Neural progenitor cell (in vitro differentiated cells): ENCODE measurements around the gene EDC3. TPM values are rescaled to one million over a fixed set of nuclear protein-coding genes. Genes with fewer than 3 reads are reported as not detected.

Experiments used
- DNase-seq: peaks from one replicate; pipeline ENCODE4 v3.0.0-alpha.2; 2016; ENCODE audit warnings: low spot score
- H2AFZ ChIP-seq: fragments of 200-600 bp; sonication (generic); replicated peaks from 2 replicates; pipeline ENCODE4 v1.6.1; 2016; ENCODE audit warnings: antibody characterized with exemption
- H3F3A ChIP-seq: fragments of 200-600 bp; sonication (generic); 2 replicates; pipeline ENCODE4 v1.6.1; 2016; ENCODE audit warnings: antibody characterized with exemption, low read depth
- H3K27ac ChIP-seq: fragments of 200-600 bp; sonication (generic); 2 replicates; pipeline ENCODE4 v1.5.1; 2016; ENCODE audit warnings: mild to moderate bottlenecking
- H3K27me3 ChIP-seq: fragments of 200-600 bp; sonication (generic); 2 replicates; pipeline ENCODE4 v1.6.1; 2016; ENCODE audit warnings: mild to moderate bottlenecking, moderate library complexity
- H3K36me3 ChIP-seq: fragments of 200-600 bp; sonication (generic); 2 replicates; pipeline ENCODE4 v1.5.1; 2016
- H3K4me1 ChIP-seq: fragments of 200-600 bp; sonication (generic); 2 replicates; pipeline ENCODE4 v1.6.1; 2016; ENCODE audit warnings: mixed run types
- H3K4me2 ChIP-seq: fragments of 200-600 bp; sonication (generic); 2 replicates; pipeline ENCODE4 v1.6.1; 2016
- H3K4me3 ChIP-seq: fragments of 200-600 bp; sonication (generic); 2 replicates; pipeline ENCODE4 v1.5.1; 2016
- H3K79me2 ChIP-seq: fragments of 200-600 bp; sonication (generic); 2 replicates; pipeline ENCODE4 v1.6.1; 2016; ENCODE audit warnings: low read depth
- H3K9ac ChIP-seq: fragments of 200-600 bp; sonication (generic); 2 replicates; pipeline ENCODE4 v1.6.1; 2016
- H3K9me3 ChIP-seq: fragments of 200-600 bp; sonication (generic); 2 replicates; pipeline ENCODE4 v1.5.1; 2016; ENCODE audit warnings: low read depth
- H4K20me1 ChIP-seq: fragments of 200-600 bp; sonication (generic); 2 replicates; pipeline ENCODE4 v1.6.1; 2016; ENCODE audit warnings: low read depth
- H3K27ac Mint-ChIP-seq: 3 replicates; pipeline ENCODE4 v1.8.0; 2021; ENCODE audit warnings: mixed read lengths
- H3K27me3 Mint-ChIP-seq: 2 replicates; pipeline ENCODE4 v1.8.0; 2022; ENCODE audit warnings: low read depth, mild to moderate bottlenecking, inconsistent platforms, moderate library complexity, mixed read lengths; ENCODE audit not compliant: insufficient read depth
- H3K36me3 Mint-ChIP-seq: 3 replicates; pipeline ENCODE4 v1.8.0; 2021; ENCODE audit warnings: mixed read lengths
- H3K4me1 Mint-ChIP-seq: 3 replicates; pipeline ENCODE4 v1.8.0; 2021; ENCODE audit warnings: mixed read lengths
- H3K4me3 Mint-ChIP-seq: 3 replicates; pipeline ENCODE4 v1.8.0; 2021; ENCODE audit warnings: mild to moderate bottlenecking, moderate library complexity, mixed read lengths
- H3K9me3 Mint-ChIP-seq: 3 replicates; pipeline ENCODE4 v1.8.0; 2020; ENCODE audit warnings: mixed read lengths
- CTCF ChIP-seq: fragments of 200-600 bp; sonication (generic); IDR thresholded peaks from 2 replicates; pipeline ENCODE4 v1.5.1; 2017; ENCODE audit warnings: antibody characterized with exemption, mild to moderate bottlenecking
- EZH2 ChIP-seq: fragments of 200-600 bp; sonication (generic); IDR thresholded peaks from 2 replicates; pipeline ENCODE4 v1.6.1; 2017; ENCODE audit warnings: antibody characterized with exemption, mild to moderate bottlenecking, moderate library complexity
- EZH2phosphoT487 ChIP-seq: fragments of 200-600 bp; sonication (generic); IDR thresholded peaks from 2 replicates; pipeline ENCODE4 v1.6.1; 2017; ENCODE audit warnings: antibody characterized with exemption
- total RNA-seq: library from RNA; depleted of rRNA; stranded (reverse); fragments of >200 nt; gene quantifications from 2 replicates; pipeline ENCODE4 v1.2.3, GENCODE V29; 2015; ENCODE audit warnings: low replicate concordance

The EDC3 gene
- total RNA-seq, 1 donor from 2014 or later: 24.4 TPM

- Histone ChIP-seq H3K4me1 (peaks cover 16% of the 10 kb centered on the region), H3K79me2 (peaks cover 3% of the 10 kb centered on the region), H3K4me3 (no peak overlapping the region), H3K27me3 (no peaks in the 10 kb centered on the region), H3K27ac (no peak overlapping the region), H2AFZ (no peak overlapping the region), H3F3A (peaks cover 16% of the 10 kb centered on the region), H4K20me1 (peaks cover 35% of the 10 kb centered on the region), H3K9ac (no peak overlapping the region), H3K9me3 (no peaks in the 10 kb centered on the region), H3K4me2 (no peak overlapping the region), H3K36me3 (no peaks in the 10 kb centered on the region)
- Mint-ChIP-seq H3K27me3 (peaks cover 4% of the 10 kb centered on the region), H3K36me3 (peaks cover 33% of the 10 kb centered on the region), H3K4me1 (peaks cover 16% of the 10 kb centered on the region), H3K27ac (no peak overlapping the region), H3K4me3 (no peak overlapping the region), H3K9me3 (no peaks in the 10 kb centered on the region)
- no peak for DNase-seq
- TF ChIP-seq EZH2 (no peak), CTCF (no peak), EZH2phosphoT487 (no peak)
These were observed 103.6 kb downstream of the EDC3 start for GRCh38 chr15:74592222-74592621.

- H3K4me1 ChIP-seq: peaks cover 24% of the 10 kb centered on the region
- H3K4me1 Mint-ChIP-seq: peaks cover 21% of the 10 kb centered on the region
- H3K36me3 ChIP-seq: no peaks in the 10 kb centered on the region
- H3K27ac ChIP-seq: no peak overlapping the region
- H3F3A ChIP-seq: peaks cover 29% of the 10 kb centered on the region
- H3K9me3 Mint-ChIP-seq: no peaks in the 10 kb centered on the region
- no peak for TF ChIP-seq EZH2phosphoT487
- no peak for TF ChIP-seq EZH2
- no peak for TF ChIP-seq CTCF
- no peak overlapping the region for H3K27ac Mint-ChIP-seq
- peaks cover 59% of the 10 kb centered on the region for H4K20me1 ChIP-seq
- no peaks in the 10 kb centered on the region for H3K27me3 ChIP-seq
- no peaks in the 10 kb centered on the region for H3K9me3 ChIP-seq
- H3K27me3 Mint-ChIP-seq: peaks cover 4% of the 10 kb centered on the region
- no peak overlapping the region for H3K4me2 ChIP-seq
- DNase-seq: no peak
- peaks cover 35% of the 10 kb centered on the region for H3K36me3 Mint-ChIP-seq
- H3K79me2 ChIP-seq: peaks cover 13% of the 10 kb centered on the region
- H3K4me3 ChIP-seq: no peak overlapping the region
- H2AFZ ChIP-seq: no peak overlapping the region
- H3K9ac ChIP-seq: no peak overlapping the region
- no peak overlapping the region for H3K4me3 Mint-ChIP-seq
These were observed 106.0 kb downstream of the EDC3 start for GRCh38 chr15:74589826-74590225.

GRCh38 chr15:74585857-74586256 is 110.0 kb downstream of the EDC3 start:
- H3K4me1 ChIP-seq: peaks cover 37% of the 10 kb centered on the region
- H3K9ac ChIP-seq: no peak overlapping the region
- Mint-ChIP-seq H3K4me1 (peaks cover 24% of the 10 kb centered on the region), H3K4me3 (no peak overlapping the region), H3K9me3 (no peaks in the 10 kb centered on the region), H3K27ac (peak overlapping the region; percentile 25), H3K27me3 (peaks cover 5% of the 10 kb centered on the region), H3K36me3 (peaks cover 23% of the 10 kb centered on the region)
- no peaks in the 10 kb centered on the region for H3K36me3 ChIP-seq
- peaks cover 46% of the 10 kb centered on the region for H3F3A ChIP-seq
- no peak overlapping the region for H3K4me3 ChIP-seq
- H3K9me3 ChIP-seq: no peaks in the 10 kb centered on the region
- no peak overlapping the region for H2AFZ ChIP-seq
- H3K4me2 ChIP-seq: no peak overlapping the region
- peaks cover 19% of the 10 kb centered on the region for H3K79me2 ChIP-seq
- H4K20me1 ChIP-seq: peaks cover 94% of the 10 kb centered on the region
- no peak for DNase-seq
- no peak overlapping the region for H3K27ac ChIP-seq
- no peaks in the 10 kb centered on the region for H3K27me3 ChIP-seq
- no peak for TF ChIP-seq EZH2
- TF ChIP-seq CTCF: no peak
- TF ChIP-seq EZH2phosphoT487: no peak
